ENCODE data around the gene C1orf56. TPM values are rescaled to one million over a fixed set of nuclear protein-coding genes. Genes with fewer than 3 reads are reported as not detected.

C1orf56 gene
- total RNA-seq, 3 donors from 2014 or later: 1.3 to 4.0 (median 1.3) TPM

- peaks cover 46% of the 10 kb centered on the region for H3K4me1 ChIP-seq (ENCODE audit: low read depth)
- no peaks in the 10 kb centered on the region for H3K36me3 ChIP-seq (ENCODE audit: low read depth)
- no peak for TF ChIP-seq CTCF (IDR thresholded peaks at IDR 0.05)
- intact Hi-C loops (cut with DNase I, micrococcal nuclease): loop anchor here in 1 of 2 donors (10.0 kb wide), 1 partner anchor 48 kb away; the partner anchor contains the start of gene CDC42SE1
- no peaks in the 10 kb centered on the region for H3K9me3 ChIP-seq
- peak within 1 kb of the TSS; percentile 48 for H3K4me3 ChIP-seq
- DNase-seq (peak; percentile 82 to 86 (median 84)), ATAC-seq (peak; percentile 72)
Measured at GRCh38 chr1:151006327-151007052, 41.1 kb upstream of the C1orf56 start, which contains the start of gene MINDY1. MINDY1 (minus strand) TSS chr1:151006902; CDS start chr1:151002617, 4,285 bp downstream.

- DNase-seq (no peak), ATAC-seq (no peak)
- TF ChIP-seq CTCF (IDR thresholded peaks at IDR 0.05): no peak
- no peaks in the 10 kb centered on the region for H3K36me3 ChIP-seq (ENCODE audit: low read depth)
- peaks cover 56% of the 10 kb centered on the region for H3K4me1 ChIP-seq (ENCODE audit: low read depth)
- intact Hi-C loops (cut with DNase I, micrococcal nuclease): loop anchor here in 1 of 2 donors (10.0 kb wide), 1 partner anchor 47 kb away; the partner anchor contains the start of gene CDC42SE1
- peak overlapping the region; percentile 48 for H3K4me3 ChIP-seq
- H3K9me3 ChIP-seq: no peaks in the 10 kb centered on the region
Measured at GRCh38 chr1:151007853-151008243, 39.7 kb upstream of the C1orf56 start.

GRCh38 chr1:151008244-151009205 is 39.0 kb upstream of the C1orf56 start, which contains the start of gene PRUNE1:
PRUNE1 (plus strand) TSS chr1:151008449; CDS start chr1:151008633, 184 bp downstream.
- TF ChIP-seq CTCF (IDR thresholded peaks at IDR 0.05): no peak
- DNase-seq (peak; percentile 97 to 99 (median 97)), ATAC-seq (peak; percentile 89)
- H3K36me3 ChIP-seq (ENCODE audit: low read depth): no peaks in the 10 kb centered on the region
- peaks cover 60% of the 10 kb centered on the region for H3K4me1 ChIP-seq (ENCODE audit: low read depth)
- no peaks in the 10 kb centered on the region for H3K9me3 ChIP-seq
- H3K4me3 ChIP-seq: peak within 1 kb of the TSS; percentile 48
- intact Hi-C loops (cut with DNase I, micrococcal nuclease): loop anchor here in 1 of 2 donors (10.0 kb wide), 1 partner anchor 46 kb away; the partner anchor contains the start of gene CDC42SE1

GRCh38 chr1:151009206-151009587 is 38.4 kb upstream of the C1orf56 start:
- Histone ChIP-seq H3K4me3 (no peak overlapping the region), H3K9me3 (no peaks in the 10 kb centered on the region), H3K36me3 (ENCODE audit: low read depth) (no peaks in the 10 kb centered on the region), H3K4me1 (ENCODE audit: low read depth) (peaks cover 60% of the 10 kb centered on the region)
- intact Hi-C loops (cut with DNase I, micrococcal nuclease): loop anchor here in 1 of 2 donors (10.0 kb wide), 1 partner anchor 46 kb away; the partner anchor contains the start of gene CDC42SE1
- DNase-seq (no peak), ATAC-seq (no peak)
- TF ChIP-seq CTCF (IDR thresholded peaks at IDR 0.05): no peak

GRCh38 chr1:151009674-151010345 is 37.7 kb upstream of the C1orf56 start:
- DNase-seq (no peak), ATAC-seq (no peak)
- H3K4me1 ChIP-seq (ENCODE audit: low read depth): peaks cover 56% of the 10 kb centered on the region
- H3K36me3 ChIP-seq (ENCODE audit: low read depth): no peaks in the 10 kb centered on the region
- H3K9me3 ChIP-seq: no peaks in the 10 kb centered on the region
- no peak overlapping the region for H3K4me3 ChIP-seq
- TF ChIP-seq CTCF (IDR thresholded peaks at IDR 0.05): no peak
- intact Hi-C loops (cut with DNase I, micrococcal nuclease): loop anchor here in 1 of 2 donors (10.0 kb wide), 1 partner anchor 45 kb away; the partner anchor contains the start of gene CDC42SE1
